Measurements from ENCODE around the gene PLEKHH2.

Gene PLEKHH2

DNA sequence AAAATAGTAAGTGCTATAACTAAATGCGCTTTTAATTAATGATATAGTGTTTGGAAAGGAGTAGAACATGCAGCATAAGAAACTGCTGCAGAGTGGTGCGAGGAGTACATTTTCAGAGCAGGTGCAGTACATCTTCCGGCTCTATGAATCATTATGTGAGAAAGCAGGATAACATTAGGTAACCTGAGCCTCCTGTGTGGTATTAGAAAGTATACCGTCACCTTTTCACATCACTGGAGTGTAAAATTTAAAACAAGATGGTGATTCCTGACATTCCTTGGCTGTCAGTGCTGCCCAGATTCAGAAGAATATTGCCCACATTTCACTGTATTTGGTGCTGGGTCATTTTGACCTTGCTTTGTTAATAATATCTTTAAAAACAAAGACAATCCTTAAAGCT lies 128.9 kb downstream of the PLEKHH2 start:
- DNase-seq = no peak

DNA sequence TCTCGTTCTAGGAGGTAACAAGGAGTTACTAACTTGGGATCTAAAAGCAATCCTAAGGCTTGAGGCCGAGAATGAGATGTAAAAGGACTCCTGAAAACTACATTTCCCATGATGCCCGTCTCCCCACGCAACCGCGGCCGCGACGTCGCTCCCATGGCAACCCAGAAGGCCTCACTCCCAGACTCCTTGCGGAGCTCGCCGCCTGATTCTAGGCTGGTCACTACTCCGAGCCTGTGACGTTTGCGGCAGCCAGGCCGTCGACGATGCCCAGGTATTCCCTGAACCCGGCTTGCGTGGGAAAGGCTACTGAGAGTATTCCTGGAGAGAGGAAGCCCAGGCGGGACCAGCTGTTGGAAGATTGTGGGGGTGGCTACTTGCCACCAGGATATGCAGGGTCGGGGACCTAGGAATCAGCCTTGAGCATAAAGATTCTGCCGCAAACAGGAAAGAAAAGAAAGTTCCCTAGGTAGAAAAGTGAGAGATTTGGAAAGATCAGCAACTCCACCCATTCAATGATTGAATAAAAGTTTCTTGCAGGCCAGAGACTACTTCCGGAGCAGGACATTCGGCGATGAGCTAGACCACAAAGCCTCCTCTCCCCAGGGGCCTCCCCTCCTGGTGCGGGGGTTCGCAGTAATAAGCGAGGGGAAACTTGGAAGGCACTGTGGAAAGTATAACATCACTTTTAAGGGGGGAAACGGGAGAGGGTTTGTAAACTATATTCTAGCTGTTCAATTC lies 137.0 kb downstream of the PLEKHH2 start, which contains the start of gene DYNC2LI1:
DYNC2LI1 (plus strand) TSS at position 164 of the 738 bp plus-strand sequence; CDS start at position 264, 100 bp downstream.
- peak; percentile 87 for DNase-seq

DNA sequence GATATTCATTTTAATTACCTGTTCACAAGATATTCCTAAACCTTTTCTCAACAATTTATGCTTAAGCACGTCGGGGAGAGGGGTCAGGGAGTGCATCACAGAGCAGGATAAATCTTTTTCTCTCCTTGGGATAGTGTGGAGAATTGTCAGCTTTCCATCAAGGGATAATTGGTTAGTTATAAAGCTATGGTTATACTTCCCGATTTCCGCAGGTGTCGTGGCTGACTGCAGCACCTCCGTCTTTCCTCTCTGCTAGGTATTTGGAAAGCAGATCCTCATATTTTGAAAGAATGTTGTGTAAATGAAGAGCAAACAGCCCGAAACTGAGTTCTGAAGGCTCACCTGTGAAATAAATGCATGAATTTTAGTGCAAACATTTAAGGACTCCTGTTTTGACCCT lies 137.6 kb downstream of the PLEKHH2 start:
- DNase-seq = no peak

GRCh38 chr2:43776324-43776723 lies 139.3 kb downstream of the PLEKHH2 start:
- no peak for DNase-seq

- no peak for DNase-seq
Observed at GRCh38 chr2:43777306-43777926, 140.4 kb downstream of the PLEKHH2 start.

DNA sequence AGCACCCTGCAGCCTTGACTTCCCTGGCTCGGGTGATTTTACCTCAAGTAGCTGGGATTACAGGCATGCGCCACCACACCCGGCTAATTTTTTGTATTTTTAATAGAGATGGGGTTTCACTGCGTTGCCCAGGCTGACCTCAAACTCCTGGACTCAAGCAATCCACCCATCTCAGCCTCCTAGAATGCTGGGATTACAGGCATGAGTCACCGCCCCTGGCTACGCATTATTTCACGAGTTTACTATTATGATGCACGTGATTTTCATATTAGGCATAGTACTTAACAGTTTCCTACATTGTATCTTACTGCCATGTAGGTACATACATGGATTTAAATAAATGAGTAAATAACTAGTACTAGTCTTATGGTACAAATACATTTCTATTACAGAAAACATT lies 141.2 kb downstream of the PLEKHH2 start:
- no peak for DNase-seq

GRCh38 chr2:43787895-43788294 lies 150.8 kb downstream of the PLEKHH2 start:
- DNase-seq = no peak

GRCh38 chr2:43788646-43789045 lies 151.6 kb downstream of the PLEKHH2 start:
- DNase-seq = no peak

- no peak for DNase-seq
Observed at GRCh38 chr2:43790147-43790546, 153.1 kb downstream of the PLEKHH2 start.

DNA sequence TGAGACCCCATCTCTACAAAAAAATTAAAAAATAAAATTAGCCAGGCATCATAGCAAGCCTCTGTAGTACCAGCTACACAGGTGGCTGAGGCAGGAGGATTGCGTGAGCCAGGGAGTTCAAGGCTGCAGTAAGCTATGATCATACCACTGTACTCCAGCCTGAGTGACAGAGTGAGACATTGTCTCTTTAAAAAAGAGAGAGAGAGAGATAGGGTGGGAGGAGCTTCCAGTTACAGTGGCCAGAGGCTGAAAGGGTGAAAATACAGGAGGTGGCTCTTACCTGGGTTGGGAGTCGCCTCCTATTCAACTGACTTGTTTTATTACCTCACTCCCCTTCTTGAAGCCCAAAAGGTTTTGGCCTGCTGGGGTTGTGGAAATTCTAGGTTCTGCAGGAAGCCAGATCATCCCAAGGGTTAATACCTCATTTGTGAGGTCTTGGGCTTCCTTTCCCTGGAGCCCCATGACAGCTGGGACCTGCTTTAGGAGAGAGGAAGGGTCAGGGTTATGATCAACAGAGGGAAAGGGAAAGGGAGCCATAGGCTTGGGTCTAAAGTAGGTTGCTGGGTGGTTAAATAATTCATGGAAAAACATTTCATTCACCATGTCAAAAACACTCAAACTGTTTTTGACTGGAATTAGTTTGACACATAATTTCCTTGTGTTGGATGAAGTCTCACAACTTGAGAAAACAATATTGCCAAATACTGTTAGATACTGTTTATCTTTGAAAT lies 154.1 kb downstream of the PLEKHH2 start:
- no peak for DNase-seq

DNA sequence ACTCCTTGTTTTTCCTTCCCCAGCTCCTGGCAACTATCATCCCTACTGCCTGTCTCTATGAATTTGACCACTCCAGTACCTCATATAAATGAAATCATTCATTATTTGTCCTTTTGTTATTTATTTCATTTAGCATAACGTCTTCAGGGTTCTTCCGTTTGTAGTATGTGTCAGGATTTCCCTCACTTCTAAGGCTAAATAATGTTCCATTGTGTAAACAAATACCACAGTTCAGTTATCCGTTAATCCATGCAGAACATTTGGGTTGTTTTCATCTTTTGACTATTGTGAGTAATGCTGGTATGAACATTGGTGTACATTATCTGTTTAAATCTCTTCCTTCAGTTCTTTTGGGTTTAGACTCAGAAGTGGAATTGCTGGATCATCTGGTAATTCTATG lies 155.6 kb downstream of the PLEKHH2 start:
- DNase-seq = no peak

- no peak for DNase-seq
Observed at GRCh38 chr2:43794956-43795355, 157.9 kb downstream of the PLEKHH2 start.

DNA sequence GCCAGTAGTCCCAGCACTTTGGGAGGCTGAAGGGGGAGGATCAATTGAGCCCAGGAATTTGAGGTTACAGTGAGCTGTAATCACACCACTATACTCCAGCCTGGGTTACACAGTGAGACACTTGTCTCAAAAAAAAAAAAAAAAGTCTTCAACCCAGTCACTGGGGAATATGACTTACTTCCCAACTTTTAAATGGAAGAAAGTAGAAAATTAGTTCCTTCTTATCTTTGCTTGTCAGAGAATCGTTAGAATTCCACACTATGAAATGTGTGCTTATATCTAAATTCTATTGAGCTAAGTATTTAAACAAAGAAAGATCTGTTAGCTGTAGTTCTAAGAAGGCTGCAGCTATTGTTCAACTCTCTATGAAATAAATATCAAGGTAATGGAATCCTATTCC lies 159.1 kb downstream of the PLEKHH2 start:
- DNase-seq = no peak

GRCh38 chr2:43798300-43798699 lies 161.2 kb downstream of the PLEKHH2 start:
- no peak for DNase-seq

DNA sequence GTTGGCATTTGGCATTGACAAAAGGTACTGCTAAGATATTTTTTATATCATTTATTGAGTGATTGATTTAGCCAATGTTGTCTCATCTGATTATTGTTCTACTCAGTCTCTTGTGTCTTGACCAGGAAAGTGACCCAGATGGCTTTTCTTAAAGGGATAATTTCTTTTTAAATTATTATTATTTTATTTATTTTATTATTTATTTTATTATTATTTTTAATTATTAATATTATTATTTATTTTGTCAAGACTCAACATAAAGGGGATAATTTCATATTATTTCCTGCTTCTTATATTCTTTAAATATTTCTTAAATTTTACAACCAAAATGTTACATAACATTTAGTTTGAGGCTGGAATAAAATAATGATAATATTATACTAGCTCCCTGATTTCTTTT lies 163.8 kb downstream of the PLEKHH2 start:
- DNase-seq = no peak

DNA sequence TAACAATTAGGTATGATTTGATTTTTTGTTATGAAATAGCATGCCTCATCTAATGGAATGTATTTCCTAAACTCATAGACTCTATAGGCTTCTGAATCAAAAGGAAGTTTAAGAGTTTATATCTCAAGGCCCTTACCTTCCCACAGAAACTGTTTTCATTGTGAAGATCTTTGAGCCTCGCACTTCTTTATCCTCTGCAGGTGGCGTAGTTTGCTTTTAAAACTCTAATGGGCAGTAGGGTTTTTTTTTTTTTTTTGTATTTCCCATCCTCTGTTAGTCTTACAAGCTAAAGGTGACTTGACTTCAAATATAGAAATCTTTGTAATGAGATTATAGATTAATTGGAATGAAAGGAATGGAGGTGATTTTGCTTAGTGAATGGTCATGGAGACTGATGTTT lies 165.1 kb downstream of the PLEKHH2 start:
- DNase-seq = no peak

DNA sequence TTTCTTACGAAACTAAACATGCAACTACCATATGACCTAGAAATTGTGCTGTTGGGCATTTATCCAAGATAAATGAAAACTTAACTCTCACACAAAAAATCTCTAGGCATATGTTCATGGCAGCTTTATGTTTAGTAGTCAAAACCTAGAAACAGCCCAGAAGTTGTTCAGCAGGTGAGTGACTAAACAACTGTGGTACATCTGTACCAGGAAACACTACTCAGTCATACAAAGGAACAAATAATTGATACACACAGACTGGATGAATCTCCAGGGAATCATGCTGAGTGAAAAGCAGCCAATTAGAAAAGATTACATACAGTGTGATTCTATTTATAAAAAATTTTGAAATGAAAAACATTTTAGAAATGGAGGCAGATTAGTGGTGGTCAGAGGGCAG lies 166.1 kb downstream of the PLEKHH2 start:
- DNase-seq = no peak

- no peak for DNase-seq
Observed at GRCh38 chr2:43806719-43807031, 169.6 kb downstream of the PLEKHH2 start.

DNA sequence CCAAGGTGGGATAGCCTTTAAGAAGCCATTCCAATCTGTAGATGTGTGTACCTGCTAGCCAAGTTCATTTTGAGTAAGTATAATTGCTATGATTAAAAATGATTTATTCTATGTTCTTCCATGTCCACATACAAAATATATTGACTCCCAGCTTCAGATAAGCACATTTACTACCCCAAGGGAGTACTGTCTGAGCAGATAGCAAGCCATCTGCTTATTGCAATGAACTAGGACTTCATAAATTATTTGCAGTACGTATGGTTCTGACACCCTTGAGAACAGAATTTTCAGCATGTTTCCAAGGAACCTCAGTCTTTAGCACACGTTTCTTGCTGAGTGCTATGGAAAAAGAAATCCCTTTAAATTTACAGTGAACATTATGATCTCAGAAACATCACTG lies 173.4 kb downstream of the PLEKHH2 start:
- DNase-seq = no peak

- DNase-seq = no peak
Observed at GRCh38 chr2:43810888-43811287, 173.8 kb downstream of the PLEKHH2 start.

DNA sequence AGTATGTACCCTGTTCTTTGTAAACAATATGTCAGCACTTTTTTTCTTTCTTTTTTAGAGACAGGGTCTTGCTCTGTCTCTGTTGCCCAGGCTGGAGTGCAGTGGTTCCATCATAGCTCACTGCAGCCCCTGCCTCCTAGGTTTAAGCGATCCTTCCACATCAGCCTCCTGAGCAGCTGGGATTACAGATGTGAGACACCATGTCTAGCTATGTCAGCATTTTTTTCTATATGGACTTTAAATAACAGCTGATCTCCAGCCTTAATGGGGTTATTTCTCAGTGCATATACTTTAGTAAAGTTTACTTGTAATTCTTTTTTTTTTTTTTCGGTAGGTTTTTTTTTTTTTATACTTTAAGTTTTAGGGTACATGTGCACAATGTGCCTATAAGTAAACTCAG lies 174.9 kb downstream of the PLEKHH2 start:
- no peak for DNase-seq

DNA sequence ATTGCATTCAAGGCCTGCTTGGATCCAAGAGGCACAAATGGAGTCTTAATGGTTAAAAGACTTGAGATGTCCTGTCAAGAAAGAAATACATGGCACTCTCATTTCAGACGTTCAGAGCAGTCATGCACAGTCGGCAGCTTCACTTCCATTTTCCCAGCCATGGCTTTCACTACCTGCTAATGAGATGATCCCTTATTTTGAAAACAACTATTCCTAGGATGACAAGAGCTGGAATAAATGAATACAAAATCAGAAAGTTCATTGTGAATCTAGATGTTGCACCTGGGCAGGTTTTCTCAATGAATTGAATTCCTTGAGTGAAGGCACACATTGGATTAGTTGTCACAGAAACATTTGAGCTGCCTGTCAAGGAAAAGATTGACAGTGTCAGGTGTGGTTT lies 175.9 kb downstream of the PLEKHH2 start:
- no peak for DNase-seq

GRCh38 chr2:43814711-43815110 lies 177.7 kb downstream of the PLEKHH2 start:
- no peak for DNase-seq
